NCI-H146 treated with DMSO at 0.1 percent for 48 hours (cell line): ENCODE measurements around the gene PRKX.
A peak's percentile ranks its signal among the peaks of the same experiment; 100 is the strongest.
"Not testable (repeated sequence)": the region's sequence is repeated elsewhere in the genome, so short reads cannot be mapped to it uniquely, and the experiment has no call there.

Source experiments
- DNase-seq: peaks from one replicate; lab custom pipeline; 2025; ENCODE audit not compliant: unreplicated experiment; lab: John Stamatoyannopoulos, UW

PRKX gene

GRCh38 chrX:3712051-3712869 lies 1.2 kb downstream of the PRKX start:
- peak; percentile 3 for DNase-seq

- DNase-seq = no peak
Measured at GRCh38 chrX:3711331-3711917, 2.0 kb downstream of the PRKX start.

- peak; percentile 5 for DNase-seq
Measured at GRCh38 chrX:3707673-3708274, 5.7 kb downstream of the PRKX start.

GRCh38 chrX:3706481-3706880 lies 7.0 kb downstream of the PRKX start:
- DNase-seq = no peak

GRCh38 chrX:3703251-3703650 lies 10.2 kb downstream of the PRKX start:
- not testable (repeated sequence) for DNase-seq

- not testable (repeated sequence) for DNase-seq
Measured at GRCh38 chrX:3702095-3702494, 11.4 kb downstream of the PRKX start.

- DNase-seq = not testable (repeated sequence)
Measured at GRCh38 chrX:3701445-3701928, 12.0 kb downstream of the PRKX start.

- DNase-seq = no peak
Measured at GRCh38 chrX:3699821-3700381, 13.5 kb downstream of the PRKX start.

- peak; percentile 59 for DNase-seq
Measured at GRCh38 chrX:3697701-3698279, 15.7 kb downstream of the PRKX start.

GRCh38 chrX:3697220-3697684 lies 16.2 kb downstream of the PRKX start:
- no peak for DNase-seq

- DNase-seq = no peak
Measured at GRCh38 chrX:3695536-3695935, 17.9 kb downstream of the PRKX start.

GRCh38 chrX:3690140-3690539 lies 23.3 kb downstream of the PRKX start:
- no peak for DNase-seq

GRCh38 chrX:3683236-3683635 lies 30.2 kb downstream of the PRKX start:
- not testable (repeated sequence) for DNase-seq

- no peak for DNase-seq
Measured at GRCh38 chrX:3680459-3680858, 33.0 kb downstream of the PRKX start.

- no peak for DNase-seq
Measured at GRCh38 chrX:3679669-3680068, 33.8 kb downstream of the PRKX start.

GRCh38 chrX:3678328-3678727 lies 35.1 kb downstream of the PRKX start:
- DNase-seq = no peak

GRCh38 chrX:3674881-3675280 lies 38.6 kb downstream of the PRKX start:
- no peak for DNase-seq

GRCh38 chrX:3669841-3670475 lies 43.5 kb downstream of the PRKX start:
- DNase-seq = no peak

GRCh38 chrX:3666975-3667374 lies 46.5 kb downstream of the PRKX start:
- DNase-seq = no peak

- no peak for DNase-seq
Measured at GRCh38 chrX:3664921-3665320, 48.5 kb downstream of the PRKX start.
